GM21825 (cell line): ENCODE measurements around the gene SLC23A2.

Experiments
- ATAC-seq: cut with Tn5 transposase; IDR thresholded peaks from one replicate; pipeline ENCODE4 v1.9.1; 2021; ENCODE audit warnings: mild to moderate bottlenecking, moderate library complexity; ENCODE audit not compliant: unreplicated experiment

SLC23A2 gene

GRCh38 chr20:4905613-4906012 is 95.7 kb downstream of the SLC23A2 start:
- no peak for ATAC-seq

GRCh38 chr20:4905195-4905594 is 96.1 kb downstream of the SLC23A2 start:
- ATAC-seq, result no peak

DNA sequence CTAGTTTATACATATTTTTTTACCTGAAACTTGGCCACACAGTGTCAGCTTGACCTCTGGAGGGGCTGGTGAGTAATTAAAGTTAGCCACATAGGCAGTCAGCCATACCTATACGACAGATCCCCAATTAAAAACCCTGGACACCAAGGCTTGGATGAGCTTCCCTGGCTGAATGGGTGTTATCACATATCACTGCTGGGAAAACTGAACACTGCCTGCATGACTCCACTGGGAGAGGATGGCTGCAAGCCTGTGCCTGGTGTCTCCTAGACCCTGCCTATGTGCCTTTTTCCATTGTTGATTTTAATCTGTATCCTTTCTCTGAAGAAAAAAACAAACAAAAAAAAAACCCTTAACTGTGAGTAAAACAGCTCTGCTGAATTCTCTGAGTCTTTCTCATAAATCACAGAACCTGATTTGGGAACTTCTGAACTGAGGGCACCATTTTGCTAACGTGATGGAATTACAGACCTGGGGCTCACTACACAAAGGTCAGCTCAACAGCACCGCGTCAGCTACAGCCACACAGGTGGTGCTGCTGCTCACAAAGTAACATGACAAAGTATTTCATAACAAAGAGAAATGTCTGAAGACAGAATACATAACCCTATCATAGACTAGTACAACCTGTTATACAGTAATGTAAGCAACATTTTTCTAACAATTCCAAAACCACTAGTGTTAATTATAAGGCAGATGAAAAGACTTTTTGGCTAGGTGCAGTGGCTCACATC is 97.0 kb downstream of the SLC23A2 start:
- ATAC-seq, result no peak

DNA sequence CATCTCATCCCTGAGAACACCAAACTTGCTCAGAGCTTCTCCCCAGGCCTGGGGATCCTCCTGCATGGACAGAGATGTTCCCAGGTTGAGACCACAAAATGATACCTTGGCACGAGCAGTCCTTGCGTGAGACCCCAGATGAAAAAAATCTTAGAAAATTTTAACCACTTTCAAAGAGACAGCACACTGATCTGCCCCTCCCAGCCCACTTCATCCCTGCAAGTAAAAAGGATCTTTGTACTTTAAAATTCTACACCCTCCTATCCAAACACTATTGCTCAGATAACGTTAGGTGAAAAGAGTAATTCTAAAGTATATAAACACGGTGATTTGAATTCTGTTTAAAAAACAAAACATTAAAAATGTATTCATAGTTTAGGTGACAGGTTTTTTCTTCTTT is 98.5 kb downstream of the SLC23A2 start:
- no peak for ATAC-seq

DNA sequence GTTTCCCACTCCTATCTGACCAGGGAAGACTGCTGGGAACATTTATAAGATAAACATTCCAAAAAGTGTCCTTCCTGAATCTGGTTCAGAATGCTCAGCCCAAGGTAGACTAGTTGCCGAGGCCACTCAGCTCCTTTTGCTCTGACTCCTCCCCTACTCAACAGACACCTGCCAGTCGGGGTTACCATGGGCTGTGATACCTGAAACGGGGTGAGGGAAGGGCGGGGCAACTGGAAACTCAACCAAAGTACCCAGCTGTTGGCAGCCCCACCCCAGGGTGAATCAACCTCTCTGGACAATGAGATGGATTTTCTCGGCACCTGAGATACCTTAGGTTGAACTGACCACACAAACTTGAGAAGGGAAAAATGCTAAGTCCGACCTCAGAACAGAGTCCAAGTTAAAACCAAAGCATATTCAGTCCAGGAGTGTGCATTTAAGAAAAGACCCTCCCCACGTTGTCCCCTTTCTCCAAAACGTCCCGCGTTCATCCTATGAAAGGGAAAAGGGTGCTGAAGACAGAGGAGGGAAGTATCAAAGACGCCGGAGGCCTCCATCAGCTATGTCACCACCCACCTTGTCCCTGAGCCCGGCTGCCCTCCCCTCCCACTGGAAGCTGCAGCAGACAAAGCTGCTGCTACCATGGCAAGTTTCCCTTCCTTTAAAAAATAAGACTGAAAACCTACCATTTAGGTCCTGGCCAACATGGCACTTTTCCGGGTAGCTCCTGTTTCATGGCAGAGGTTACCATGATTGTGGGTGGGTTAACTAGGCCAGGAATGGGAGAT is 100.1 kb downstream of the SLC23A2 start:
- no peak for ATAC-seq

DNA sequence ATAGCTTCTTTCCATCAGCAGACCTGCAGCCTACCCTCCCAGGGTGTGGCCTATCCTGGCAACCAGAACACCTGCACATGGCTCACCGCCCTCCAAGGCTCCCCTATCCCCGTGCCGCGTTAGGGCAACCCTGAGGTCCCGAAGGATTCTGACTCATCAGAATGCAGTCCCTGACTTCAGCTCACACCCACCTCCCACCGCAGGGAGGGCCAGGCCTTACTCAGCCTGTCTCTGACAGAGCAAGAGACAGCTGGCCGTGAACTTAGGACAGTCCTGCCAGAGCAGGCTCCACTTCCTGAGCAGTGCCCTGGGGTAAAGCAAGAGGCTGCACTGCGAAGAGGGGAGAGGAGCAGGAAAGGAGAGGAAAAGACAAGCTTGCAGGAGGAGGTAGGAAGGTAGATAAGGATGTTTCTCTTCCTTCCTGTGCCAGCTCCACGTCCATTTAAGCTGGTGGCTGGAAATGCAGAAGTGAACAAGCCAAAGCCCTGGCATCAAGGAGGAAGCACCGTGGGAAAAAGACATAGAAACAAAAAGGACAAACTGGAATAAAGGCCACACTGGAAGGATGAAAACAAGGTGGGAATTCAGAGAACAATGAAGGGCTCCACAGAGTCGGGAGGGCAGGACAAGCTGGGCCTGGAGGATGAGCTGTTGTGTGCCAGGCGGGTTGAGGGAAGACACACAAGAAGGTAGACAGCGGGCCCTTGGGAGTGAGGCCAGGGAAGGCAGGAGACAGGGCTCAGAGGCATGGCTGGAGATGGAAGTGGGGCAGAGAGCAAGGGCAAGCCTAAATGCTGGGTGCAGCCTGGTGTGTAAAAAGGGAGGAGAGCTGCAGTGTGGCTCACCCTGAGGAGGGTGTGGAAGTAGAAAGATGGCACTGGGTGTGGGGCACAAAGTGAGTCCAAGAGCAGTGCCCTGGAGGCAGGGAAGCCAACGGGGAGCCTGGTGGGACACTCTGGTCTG is 102.7 kb downstream of the SLC23A2 start:
- no peak for ATAC-seq

DNA sequence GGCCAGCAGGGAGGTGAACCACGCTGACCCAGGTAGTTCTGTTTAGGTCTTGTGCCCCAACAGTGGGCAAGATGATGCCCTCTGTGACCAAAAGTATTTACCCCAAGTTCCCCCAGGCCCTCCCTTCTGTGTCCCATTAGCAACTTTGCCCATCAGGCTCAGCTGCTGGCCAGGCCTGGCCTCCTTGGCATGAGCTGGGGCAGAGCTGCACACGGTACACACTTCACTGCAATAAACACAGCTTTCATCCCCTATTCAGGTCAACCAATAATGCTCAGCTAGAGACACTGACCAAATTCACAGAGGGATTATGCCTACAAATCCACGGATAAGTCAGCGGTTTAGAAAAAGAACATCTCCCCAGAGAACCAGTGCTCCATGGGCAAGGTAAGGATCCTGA is 103.7 kb downstream of the SLC23A2 start:
- no peak for ATAC-seq

- ATAC-seq, result no peak
Observed at GRCh38 chr20:4896971-4897497, 104.3 kb downstream of the SLC23A2 start.

DNA sequence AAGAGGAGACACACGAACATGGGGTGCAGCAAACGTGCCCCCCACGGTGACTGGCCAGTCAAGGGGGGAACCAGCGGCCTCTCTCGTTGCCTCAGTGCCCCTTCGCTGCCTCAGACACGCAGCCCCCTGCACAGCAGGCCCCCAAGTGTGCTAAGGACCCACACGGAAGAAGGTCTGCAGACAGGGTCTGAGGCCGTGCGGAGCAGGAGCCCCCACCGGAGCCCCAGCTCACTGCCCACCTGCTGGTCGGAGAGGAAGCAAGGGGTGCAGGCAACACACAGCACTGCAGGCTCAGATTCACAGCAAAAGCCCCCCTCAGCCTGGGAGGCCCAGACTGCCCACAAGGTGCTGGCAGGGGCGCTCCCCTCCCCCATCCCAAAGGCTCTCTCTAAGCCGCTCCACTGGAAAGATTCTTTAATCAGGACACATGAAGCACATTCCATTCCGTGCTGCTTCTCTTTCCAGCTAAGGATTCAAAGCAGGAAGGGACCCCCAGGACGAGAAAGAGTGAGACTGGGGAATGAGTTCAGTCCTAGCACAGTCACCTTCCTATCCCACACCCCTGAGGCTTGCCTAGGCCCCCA is 105.1 kb downstream of the SLC23A2 start:
- no peak for ATAC-seq

- ATAC-seq, result no peak
Observed at GRCh38 chr20:4894981-4895381, 106.3 kb downstream of the SLC23A2 start.

DNA sequence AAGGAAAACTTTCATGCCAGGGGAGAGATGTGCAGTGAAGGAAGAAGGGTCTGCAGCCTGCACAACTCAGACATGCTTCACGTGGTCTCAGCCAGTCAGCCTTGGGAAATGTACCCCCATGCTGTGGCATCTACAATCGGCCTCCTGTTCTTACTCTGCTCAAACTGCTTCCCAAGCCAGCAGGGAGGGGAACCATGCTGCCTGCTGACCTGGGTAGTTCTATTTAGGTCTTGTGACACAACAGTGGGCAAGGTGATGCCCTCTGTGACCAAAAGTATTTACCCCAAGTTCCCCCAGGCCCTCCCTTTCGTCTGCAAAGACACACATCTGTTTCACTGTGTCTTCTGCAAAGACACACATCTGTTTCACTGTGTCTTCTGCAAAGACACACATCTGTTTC is 106.9 kb downstream of the SLC23A2 start:
- ATAC-seq, result no peak

DNA sequence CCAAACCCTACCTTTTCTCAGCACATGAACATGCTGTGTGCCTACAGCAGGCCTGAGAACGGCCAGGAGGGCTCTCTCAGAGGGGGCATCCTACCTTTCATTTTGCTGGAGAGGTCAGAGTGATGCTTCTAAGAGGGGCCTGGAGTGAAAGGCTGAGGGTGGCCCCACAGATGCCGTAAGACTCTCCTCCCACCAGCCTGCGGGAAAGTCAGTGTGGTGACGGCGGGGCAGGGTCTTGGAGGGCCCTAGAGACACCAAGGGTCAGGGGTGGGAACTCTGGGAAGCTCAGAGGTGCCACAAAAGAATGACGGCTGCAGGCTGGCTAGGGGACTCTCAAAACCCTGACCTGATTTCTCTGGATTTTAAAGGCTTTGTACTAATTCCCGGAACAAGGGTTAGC is 107.6 kb downstream of the SLC23A2 start:
- ATAC-seq, result no peak

GRCh38 chr20:4891997-4892396 is 109.3 kb downstream of the SLC23A2 start:
- no peak for ATAC-seq

GRCh38 chr20:4891190-4891763 is 110.0 kb downstream of the SLC23A2 start:
- ATAC-seq, result no peak

DNA sequence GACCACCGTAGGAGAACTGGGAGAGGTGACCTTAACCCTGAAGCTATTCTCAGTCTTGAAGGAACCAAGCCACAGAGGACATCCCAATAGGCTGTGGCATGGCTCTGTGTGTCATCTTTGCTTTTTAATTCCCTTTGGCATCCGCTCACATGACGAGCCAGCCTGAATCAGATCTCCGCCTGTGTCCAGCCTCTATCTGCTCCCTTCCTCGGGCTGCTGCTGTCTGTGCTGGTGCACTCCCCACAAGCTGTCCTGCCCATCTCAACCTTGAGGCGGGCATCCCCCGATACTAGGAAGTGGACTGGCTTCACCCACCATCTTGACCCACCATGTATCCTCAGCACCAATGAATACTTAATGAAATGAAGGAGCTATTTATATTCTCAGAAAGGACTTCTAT is 111.9 kb downstream of the SLC23A2 start:
- no peak for ATAC-seq

- ATAC-seq, result no peak
Observed at GRCh38 chr20:4887586-4887985, 113.7 kb downstream of the SLC23A2 start.

- ATAC-seq, result no peak
Observed at GRCh38 chr20:4886771-4887527, 114.4 kb downstream of the SLC23A2 start.

- no peak for ATAC-seq
Observed at GRCh38 chr20:4885877-4886276, 115.4 kb downstream of the SLC23A2 start.

GRCh38 chr20:4883546-4883945 is 117.8 kb downstream of the SLC23A2 start:
- ATAC-seq, result no peak

GRCh38 chr20:4883051-4883450 is 118.3 kb downstream of the SLC23A2 start:
- ATAC-seq, result no peak
